Skeletal muscle satellite cell (primary cell): ENCODE measurements around the gene EPB41L3.

Experiments used
- H3K27me3 ChIP-seq: 2 replicates; pipeline ENCODE4 v1.7.0; 2013; ENCODE audit warnings: low read length; ENCODE audit not compliant: control insufficient read depth, insufficient read depth
- H3K36me3 ChIP-seq: 2 replicates; pipeline ENCODE4 v1.7.0; 2013; ENCODE audit warnings: mild to moderate bottlenecking, control low read depth, low read length; ENCODE audit not compliant: insufficient read depth
- H3K4me1 ChIP-seq: 2 replicates; pipeline ENCODE4 v1.7.0; 2013; ENCODE audit warnings: low read length; ENCODE audit not compliant: control insufficient read depth, insufficient read depth
- H3K4me2 ChIP-seq: 2 replicates; pipeline ENCODE4 v1.7.0; 2013; ENCODE audit warnings: mild to moderate bottlenecking, low read length
- H3K4me3 ChIP-seq: 2 replicates; pipeline ENCODE4 v1.7.0; 2013; ENCODE audit warnings: low read length
- H3K9ac ChIP-seq: 2 replicates; pipeline ENCODE4 v1.7.0; 2013; ENCODE audit warnings: mild to moderate bottlenecking, low read depth, low read length, moderate library complexity
- H3K9me3 ChIP-seq: replicated peaks from 2 replicates; pipeline ENCODE4 v1.7.0; 2013; ENCODE audit warnings: mild to moderate bottlenecking, control low read depth, low read length

The EPB41L3 gene

GRCh38 chr18:5530629-5531178 is 13.1 kb downstream of the EPB41L3 start:
- Histone ChIP-seq H3K9ac (no peak overlapping the region), H3K36me3 (no peaks in the 10 kb centered on the region), H3K4me1 (no peaks in the 10 kb centered on the region), H3K4me2 (no peak overlapping the region), H3K27me3 (no peaks in the 10 kb centered on the region), H3K4me3 (no peak overlapping the region), H3K9me3 (peaks cover 4% of the 10 kb centered on the region)

- H3K4me2 ChIP-seq, result no peak overlapping the region
Measured at GRCh38 chr18:5529471-5529870, 14.3 kb downstream of the EPB41L3 start.

DNA sequence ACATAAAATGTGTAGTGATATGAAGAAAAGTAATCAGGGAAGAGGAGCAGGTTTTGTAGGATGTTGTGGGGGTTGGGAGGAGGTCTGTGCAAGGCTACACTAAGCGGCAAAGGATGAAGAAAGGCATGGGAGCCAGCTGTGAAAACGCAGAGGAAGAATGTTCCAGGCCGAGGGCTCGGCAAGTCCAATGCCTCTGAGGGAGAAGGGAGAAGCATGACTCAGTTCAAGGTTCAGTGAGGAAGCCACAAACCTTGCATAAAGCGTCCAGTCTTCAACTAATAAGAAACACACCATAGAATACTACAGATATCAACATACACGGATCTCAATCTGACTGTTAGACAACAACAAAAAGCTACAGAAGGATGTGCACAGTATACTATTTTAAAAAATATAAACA is 16.2 kb downstream of the EPB41L3 start:
- H3K27me3 ChIP-seq, result no peaks in the 10 kb centered on the region
- H3K4me1 ChIP-seq, result no peaks in the 10 kb centered on the region
- no peak overlapping the region for H3K4me3 ChIP-seq
- H3K9ac ChIP-seq, result no peak overlapping the region
- H3K36me3 ChIP-seq, result no peaks in the 10 kb centered on the region
- H3K9me3 ChIP-seq, result peaks cover 4% of the 10 kb centered on the region
- no peak overlapping the region for H3K4me2 ChIP-seq

More at GRCh38 chr18:5529471-5529870, 14.3 kb downstream of the EPB41L3 start:
- Histone ChIP-seq H3K4me1 (no peaks in the 10 kb centered on the region), H3K4me3 (no peak overlapping the region), H3K9me3 (peaks cover 4% of the 10 kb centered on the region), H3K27me3 (no peaks in the 10 kb centered on the region), H3K36me3 (no peaks in the 10 kb centered on the region), H3K9ac (no peak overlapping the region)

DNA sequence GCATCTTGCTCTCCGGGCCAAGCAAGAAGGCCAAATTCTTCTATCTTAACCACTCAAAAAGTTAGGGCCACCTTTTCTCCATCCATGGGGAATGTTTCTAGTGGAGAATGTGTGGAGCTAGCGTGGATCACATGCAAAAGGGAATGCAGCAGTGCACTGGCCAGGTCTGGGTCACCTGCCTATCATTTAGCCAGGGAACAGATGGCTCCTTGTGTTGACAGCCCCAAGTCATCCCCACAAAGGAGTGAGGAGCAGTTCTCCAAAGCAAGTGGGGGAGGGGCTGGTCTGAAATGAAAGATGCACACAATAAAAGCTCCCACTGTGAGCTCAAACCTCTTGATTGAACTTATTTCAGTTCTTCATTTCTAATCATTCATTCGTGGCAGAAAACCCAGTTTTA is 19.1 kb downstream of the EPB41L3 start:
- H3K4me2 ChIP-seq, result no peak overlapping the region
- no peaks in the 10 kb centered on the region for H3K36me3 ChIP-seq
- no peak overlapping the region for H3K4me3 ChIP-seq
- H3K27me3 ChIP-seq, result no peaks in the 10 kb centered on the region
- no peaks in the 10 kb centered on the region for H3K9me3 ChIP-seq
- no peak overlapping the region for H3K9ac ChIP-seq
- H3K4me1 ChIP-seq, result no peaks in the 10 kb centered on the region

- no peaks in the 10 kb centered on the region for H3K27me3 ChIP-seq
- H3K4me2 ChIP-seq, result no peak overlapping the region
- peaks cover 7% of the 10 kb centered on the region for H3K9me3 ChIP-seq
- no peaks in the 10 kb centered on the region for H3K4me1 ChIP-seq
- no peaks in the 10 kb centered on the region for H3K36me3 ChIP-seq
- H3K4me3 ChIP-seq, result no peak overlapping the region
- no peak overlapping the region for H3K9ac ChIP-seq
Measured at GRCh38 chr18:5521000-5521399, 22.8 kb downstream of the EPB41L3 start.

DNA sequence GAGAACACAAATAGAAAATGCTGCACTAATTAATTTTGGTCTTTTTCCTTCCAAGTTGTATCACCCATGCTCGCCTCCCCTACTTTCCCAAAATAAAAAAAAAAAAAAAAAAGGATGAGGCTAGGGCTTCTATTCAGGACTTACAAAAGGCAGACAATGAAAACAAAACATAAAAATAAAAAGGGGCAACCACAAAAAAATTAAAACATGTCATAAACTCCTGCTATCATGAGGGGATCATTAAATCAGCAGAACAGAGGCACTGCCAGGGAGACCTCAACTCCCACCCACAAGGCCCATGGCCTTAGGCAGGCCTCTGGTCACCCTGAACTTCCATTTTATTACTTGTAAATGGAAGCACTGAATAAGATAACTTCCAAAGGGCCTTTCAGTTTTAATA is 23.3 kb downstream of the EPB41L3 start:
- H3K4me3 ChIP-seq, result no peak overlapping the region
- no peak overlapping the region for H3K4me2 ChIP-seq
- H3K36me3 ChIP-seq, result no peaks in the 10 kb centered on the region
- no peaks in the 10 kb centered on the region for H3K4me1 ChIP-seq
- H3K9me3 ChIP-seq, result peaks cover 7% of the 10 kb centered on the region
- no peaks in the 10 kb centered on the region for H3K27me3 ChIP-seq
- no peak overlapping the region for H3K9ac ChIP-seq

GRCh38 chr18:5519448-5520298 is 24.1 kb downstream of the EPB41L3 start:
- no peaks in the 10 kb centered on the region for H3K4me1 ChIP-seq
- no peak overlapping the region for H3K9ac ChIP-seq
- H3K4me3 ChIP-seq, result no peak overlapping the region
- H3K27me3 ChIP-seq, result no peaks in the 10 kb centered on the region
- H3K36me3 ChIP-seq, result no peaks in the 10 kb centered on the region
- no peak overlapping the region for H3K4me2 ChIP-seq
- H3K9me3 ChIP-seq, result peaks cover 7% of the 10 kb centered on the region

DNA sequence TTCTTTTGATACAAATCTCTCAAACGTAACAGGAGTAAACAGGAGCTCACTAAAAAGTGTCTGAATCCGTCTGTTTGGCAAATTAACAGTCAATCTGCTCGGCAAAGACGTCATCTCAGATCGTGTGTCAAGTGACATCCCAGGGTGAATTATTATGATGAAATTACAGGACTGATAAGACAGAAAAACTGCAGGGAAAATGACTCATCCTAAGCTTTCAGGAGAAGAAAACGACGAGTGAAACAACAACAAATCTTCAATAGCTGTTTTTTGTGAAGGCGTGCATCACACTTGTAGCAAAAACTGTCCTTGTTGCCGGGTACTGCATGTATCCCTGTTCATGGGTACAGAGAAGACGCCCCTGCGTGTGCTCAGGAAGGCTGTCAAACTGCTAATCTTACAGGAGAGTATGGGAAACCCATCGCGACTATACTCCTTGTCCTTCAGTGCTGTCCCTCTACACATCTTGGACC is 24.9 kb downstream of the EPB41L3 start:
- no peaks in the 10 kb centered on the region for H3K36me3 ChIP-seq
- no peak overlapping the region for H3K4me3 ChIP-seq
- H3K4me2 ChIP-seq, result no peak overlapping the region
- no peak overlapping the region for H3K9ac ChIP-seq
- H3K4me1 ChIP-seq, result no peaks in the 10 kb centered on the region
- H3K9me3 ChIP-seq, result peaks cover 7% of the 10 kb centered on the region
- H3K27me3 ChIP-seq, result no peaks in the 10 kb centered on the region

GRCh38 chr18:5518179-5518770 is 25.5 kb downstream of the EPB41L3 start:
- Histone ChIP-seq H3K4me2 (no peak overlapping the region), H3K36me3 (no peaks in the 10 kb centered on the region), H3K9ac (no peak overlapping the region), H3K4me1 (no peaks in the 10 kb centered on the region), H3K4me3 (no peak overlapping the region), H3K9me3 (peaks cover 7% of the 10 kb centered on the region), H3K27me3 (no peaks in the 10 kb centered on the region)

GRCh38 chr18:5516841-5517240 is 27.0 kb downstream of the EPB41L3 start:
- no peak overlapping the region for H3K4me2 ChIP-seq
- H3K9me3 ChIP-seq, result peaks cover 7% of the 10 kb centered on the region
- no peak overlapping the region for H3K9ac ChIP-seq
- H3K36me3 ChIP-seq, result no peaks in the 10 kb centered on the region
- H3K27me3 ChIP-seq, result no peaks in the 10 kb centered on the region
- no peak overlapping the region for H3K4me3 ChIP-seq
- no peaks in the 10 kb centered on the region for H3K4me1 ChIP-seq

GRCh38 chr18:5515011-5515784 is 28.6 kb downstream of the EPB41L3 start:
- Histone ChIP-seq H3K9me3 (peaks cover 7% of the 10 kb centered on the region), H3K9ac (no peak overlapping the region), H3K36me3 (no peaks in the 10 kb centered on the region), H3K27me3 (no peaks in the 10 kb centered on the region), H3K4me1 (no peaks in the 10 kb centered on the region), H3K4me3 (no peak overlapping the region), H3K4me2 (no peak overlapping the region)
